ENCODE results near the gene SH3TC1. TPM values are rescaled to one million over a fixed set of nuclear protein-coding genes. Genes with fewer than 3 reads are reported as not detected.
A peak's percentile ranks its signal among the peaks of the same experiment; 100 is the strongest.

Gene SH3TC1
- total RNA-seq (2013): 102 TPM
- 10 to 100 TPM; 36.9 to 85.7 (median 41.9) TPM for polyA plus RNA-seq
- 162 and 167 TPM in 2 replicates for polyA minus RNA-seq
- 28.8 to 182 (median 138) reads per million in 11 experiments for total RNA-seq

GRCh38 chr4:8198906-8199593, at the start of gene SH3TC1:
TSS of gene SH3TC1 (plus strand) at chr4:8199290. CDS start at chr4:8205195, 5,905 bp downstream.
- peak within 1 kb of the TSS; percentile 95 to 99 (median 97) for H3K27ac Mint-ChIP-seq
- peaks cover 38% of the 10 kb centered on the region for H4K20me1 ChIP-seq (ENCODE audit: insufficient read depth, low read length)
- H3K9me3 ChIP-seq (replicated peaks in 1 of 2; ENCODE audit: control insufficient read depth in 1 of 2, insufficient read depth in 1 of 2, low read length in 2 of 2): no peaks in the 10 kb centered on the region
- H3K36me3 ChIP-seq (replicated peaks in 1 of 2; ENCODE audit: control insufficient read depth in 1 of 2, insufficient read depth in 2 of 2, low read length in 2 of 2): peaks cover 0 to 8% of the 10 kb centered on the region in 2 donors
- H3K4me3 ChIP-seq (replicated peaks in 1 of 3; ENCODE audit: low read depth in 2 of 3, low read length in 3 of 3): peak within 1 kb of the TSS; percentile 56 to 94 (median 89)
- peak within 1 kb of the TSS; percentile 93 for H3K4me2 ChIP-seq (replicated peaks; ENCODE audit: extremely low read depth, low read length, poor library complexity, severe bottlenecking)
- peak; percentile 94 to 96 (median 95) for DNase-seq
- peak within 1 kb of the TSS; percentile 96 for H3K9ac ChIP-seq (ENCODE audit: insufficient read depth, low read length, poor library complexity, severe bottlenecking)
- peak within 1 kb of the TSS; percentile 96 to 97 for H3K27ac ChIP-seq (ENCODE audit: low read depth in 1 of 2, low read length in 2 of 2)
- peak within 1 kb of the TSS; percentile 26 for H2AFZ ChIP-seq (ENCODE audit: insufficient read depth, low read depth, low read length, poor library complexity, severe bottlenecking)
- H3K4me1 ChIP-seq (ENCODE audit: control insufficient read depth in 1 of 2, insufficient read depth in 2 of 2, low read length in 2 of 2): peaks cover 64 to 77% of the 10 kb centered on the region in 2 donors
- intact Hi-C loops (cut with micrococcal nuclease): loop anchor here (1.0 to 5.0 kb wide), 2 partner anchors 8 to 42 kb away; partner anchors contain the start of gene ABLIM2 (in 1 of the 2)
- peaks cover 55% of the 10 kb centered on the region for H3K4me1 Mint-ChIP-seq
- no peak for TF ChIP-seq CTCF (IDR thresholded peaks at IDR 0.05)
- peaks cover 49% of the 10 kb centered on the region for H3K79me2 ChIP-seq (ENCODE audit: insufficient read depth, low read length)
- H3K36me3 Mint-ChIP-seq: peaks cover 18 to 23% of the 10 kb centered on the region in 2 donors
- H3K27me3 ChIP-seq (ENCODE audit: control insufficient read depth in 2 of 2, insufficient read depth in 2 of 2, low read length in 2 of 2): no peaks in the 10 kb centered on the region
- peaks cover 4 to 9% (median 4%) of the 10 kb centered on the region in 3 donors for H3K27me3 Mint-ChIP-seq (ENCODE audit: low read depth in 3 of 3)
- peak within 1 kb of the TSS; percentile 95 to 96 for H3K4me3 Mint-ChIP-seq
- WGBS (ENCODE audit: insufficient coverage): under 1% methylated on average over 32 of the region's 32 CpGs
- peaks cover 0 to 4% (median 0%) of the 10 kb centered on the region in 7 donors for H3K9me3 Mint-ChIP-seq

DNA sequence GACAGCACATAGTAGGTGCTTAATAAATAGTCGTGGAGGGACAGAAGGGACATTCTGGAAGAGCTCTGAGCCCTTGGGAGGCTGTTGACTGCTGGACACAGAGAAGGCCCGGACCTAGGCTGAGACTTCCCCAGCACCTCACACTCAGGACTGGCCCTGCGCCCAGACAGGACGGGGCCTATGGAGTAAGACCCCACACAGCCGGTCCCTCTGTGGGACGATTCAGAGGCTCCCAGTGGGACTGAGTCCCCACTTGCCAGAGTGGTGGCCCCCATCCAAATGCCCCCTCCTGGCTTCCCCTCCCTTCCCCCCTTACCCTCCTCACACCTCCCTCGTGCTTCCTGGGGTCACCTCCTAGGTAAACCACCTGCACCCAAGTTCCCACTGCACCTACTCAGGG, 49.4 kb upstream of the SH3TC1 start:
- H3K36me3 Mint-ChIP-seq: no peaks in the 10 kb centered on the region
- H3K9ac ChIP-seq (ENCODE audit: insufficient read depth, low read length, poor library complexity, severe bottlenecking): no peak overlapping the region
- H3K4me1 Mint-ChIP-seq: no peaks in the 10 kb centered on the region
- WGBS (ENCODE audit: insufficient coverage): 84% methylated on average over 6 of the region's 7 CpGs
- H3K27me3 Mint-ChIP-seq (ENCODE audit: low read depth in 3 of 3): peaks cover 23 to 42% (median 28%) of the 10 kb centered on the region in 3 donors
- DNase-seq: no peak
- H3K36me3 ChIP-seq (replicated peaks in 1 of 2; ENCODE audit: control insufficient read depth in 1 of 2, insufficient read depth in 2 of 2, low read length in 2 of 2): no peaks in the 10 kb centered on the region
- no peaks in the 10 kb centered on the region for H4K20me1 ChIP-seq (ENCODE audit: insufficient read depth, low read length)
- H3K4me2 ChIP-seq (replicated peaks; ENCODE audit: extremely low read depth, low read length, poor library complexity, severe bottlenecking): no peak overlapping the region
- H3K27me3 ChIP-seq (ENCODE audit: control insufficient read depth in 2 of 2, insufficient read depth in 2 of 2, low read length in 2 of 2): peaks cover 0 to 3% of the 10 kb centered on the region in 2 donors
- H3K9me3 ChIP-seq (replicated peaks in 1 of 2; ENCODE audit: control insufficient read depth in 1 of 2, insufficient read depth in 1 of 2, low read length in 2 of 2): no peaks in the 10 kb centered on the region
- H3K4me3 Mint-ChIP-seq: no peak overlapping the region
- no peak overlapping the region for H3K4me3 ChIP-seq (replicated peaks in 1 of 3; ENCODE audit: low read depth in 2 of 3, low read length in 3 of 3)
- H3K27ac Mint-ChIP-seq: no peak overlapping the region
- H3K9me3 Mint-ChIP-seq: peaks cover 0 to 3% (median 0%) of the 10 kb centered on the region in 7 donors
- no peaks in the 10 kb centered on the region for H3K79me2 ChIP-seq (ENCODE audit: insufficient read depth, low read length)
- H2AFZ ChIP-seq (ENCODE audit: insufficient read depth, low read depth, low read length, poor library complexity, severe bottlenecking): no peak overlapping the region
- intact Hi-C loops (cut with micrococcal nuclease): loop anchor here in 1 of 2 donors (10.0 kb wide), 1 partner anchor 275 kb away; no protein-coding TSS in a partner anchor
- H3K27ac ChIP-seq (ENCODE audit: low read depth in 1 of 2, low read length in 2 of 2): no peak overlapping the region
- no peak for TF ChIP-seq CTCF (IDR thresholded peaks at IDR 0.05)
- H3K4me1 ChIP-seq (ENCODE audit: control insufficient read depth in 1 of 2, insufficient read depth in 2 of 2, low read length in 2 of 2): no peaks in the 10 kb centered on the region

All from CD14-positive monocyte (primary cell).